ENCODE results near the gene MAST4. TPM values are rescaled to one million over a fixed set of nuclear protein-coding genes. Genes with fewer than 3 reads are reported as not detected.

Gene MAST4
- total and polyA plus RNA-seq, 2 of the 4 experiments (the other 2 are of a cell fraction), result 4.8 to 6.8 TPM

DNA sequence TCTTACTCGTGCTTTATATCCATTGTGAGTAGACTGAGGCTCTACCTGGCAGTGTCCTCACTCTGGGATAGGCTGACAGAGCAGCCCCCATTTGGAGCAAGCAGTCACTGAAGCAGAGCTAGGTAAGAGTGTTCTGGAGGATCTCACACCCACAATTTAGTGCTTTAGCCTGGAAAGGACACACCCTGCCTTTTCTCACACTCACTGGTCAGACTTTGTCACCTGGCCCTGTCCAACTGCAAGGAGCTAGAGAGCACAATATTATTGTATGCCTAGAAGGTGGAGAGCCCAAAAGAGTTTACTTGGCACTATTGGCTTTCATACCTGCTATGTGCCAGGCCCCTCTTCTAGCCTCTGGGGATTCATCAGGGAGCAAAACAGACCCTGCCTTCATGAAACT is 141.9 kb downstream of the MAST4 start:
- ATAC-seq (ENCODE audit: low read depth) (no peak), DNase-seq (no peak)
- no peak overlapping the region for H3K4me2 ChIP-seq (ENCODE audit: low read depth, low read length)
- H2BK120ac ChIP-seq (ENCODE audit: low read depth, low read length), result no peak overlapping the region
- no peak overlapping the region for H3K9ac ChIP-seq (ENCODE audit: low read depth, low read length)
- CTCF ChIA-PET, result no interaction called here
- H3K4me3 ChIP-seq (ENCODE audit: insufficient read depth, low read depth, low read length), result no peak overlapping the region
- no peaks in the 10 kb centered on the region for H4K20me1 ChIP-seq (ENCODE audit: insufficient read depth, low read length)
- no TSS peak for BruUV-seq (replicated peaks)
- H3K4ac ChIP-seq (ENCODE audit: low read depth, low read length), result no peak overlapping the region
- H4K91ac ChIP-seq (ENCODE audit: insufficient read depth, low read depth, low read length), result no peak overlapping the region
- no peak overlapping the region for H3K27ac ChIP-seq (ENCODE audit: insufficient read depth, low read length)
- no peak overlapping the region for H3K23ac ChIP-seq (ENCODE audit: low read depth, low read length)
- dilution Hi-C loops (cut with HindIII; ENCODE audit: low sequenced_read_pairs, unreplicated experiment) (no loop called here), in situ Hi-C loops (cut with MboI; ENCODE audit: low sequenced_read_pairs) (no loop called here), intact Hi-C loops (cut with micrococcal nuclease) (no loop called here)
- no peaks in the 10 kb centered on the region for H3K79me1 ChIP-seq (ENCODE audit: low read depth in 1 of 2, low read length in 2 of 2)
- H3K18ac ChIP-seq (ENCODE audit: low read depth, low read length), result no peak overlapping the region
- TF ChIP-seq, protein P1, sequence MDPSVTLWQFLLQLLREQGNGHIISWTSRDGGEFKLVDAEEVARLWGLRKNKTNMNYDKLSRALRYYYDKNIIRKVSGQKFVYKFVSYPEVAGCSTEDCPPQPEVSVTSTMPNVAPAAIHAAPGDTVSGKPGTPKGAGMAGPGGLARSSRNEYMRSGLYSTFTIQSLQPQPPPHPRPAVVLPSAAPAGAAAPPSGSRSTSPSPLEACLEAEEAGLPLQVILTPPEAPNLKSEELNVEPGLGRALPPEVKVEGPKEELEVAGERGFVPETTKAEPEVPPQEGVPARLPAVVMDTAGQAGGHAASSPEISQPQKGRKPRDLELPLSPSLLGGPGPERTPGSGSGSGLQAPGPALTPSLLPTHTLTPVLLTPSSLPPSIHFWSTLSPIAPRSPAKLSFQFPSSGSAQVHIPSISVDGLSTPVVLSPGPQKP (IDR thresholded peaks at IDR 0.05; ENCODE audit: borderline replicate concordance, low read depth, low read length), result no peak
- TF ChIP-seq POLR2A (IDR thresholded peaks at IDR 0.05; ENCODE audit: low read depth, low read length), result no peak
- TF ChIP-seq BHLHE40 (IDR thresholded peaks at IDR 0.05; ENCODE audit: low read depth, low read length), result no peak
- no peak for TF ChIP-seq MXI1 (IDR thresholded peaks at IDR 0.05; ENCODE audit: borderline replicate concordance, low read depth, low read length)
- no peak for TF ChIP-seq MAZ (IDR thresholded peaks at IDR 0.05; ENCODE audit: borderline replicate concordance, low read depth, low read length)
- TF ChIP-seq FOS (IDR thresholded peaks at IDR 0.05; ENCODE audit: low read depth, low read length), result no peak
- TF ChIP-seq RCOR1 (IDR thresholded peaks at IDR 0.05; ENCODE audit: insufficient replicate concordance, low read length), result no peak
- TF ChIP-seq, protein P2, sequence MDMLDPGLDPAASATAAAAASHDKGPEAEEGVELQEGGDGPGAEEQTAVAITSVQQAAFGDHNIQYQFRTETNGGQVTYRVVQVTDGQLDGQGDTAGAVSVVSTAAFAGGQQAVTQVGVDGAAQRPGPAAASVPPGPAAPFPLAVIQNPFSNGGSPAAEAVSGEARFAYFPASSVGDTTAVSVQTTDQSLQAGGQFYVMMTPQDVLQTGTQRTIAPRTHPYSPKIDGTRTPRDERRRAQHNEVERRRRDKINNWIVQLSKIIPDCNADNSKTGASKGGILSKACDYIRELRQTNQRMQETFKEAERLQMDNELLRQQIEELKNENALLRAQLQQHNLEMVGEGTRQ (IDR thresholded peaks at IDR 0.05; ENCODE audit: low read depth, low read length), result no peak
- H4K8ac ChIP-seq (ENCODE audit: low read depth in 2 of 2, low read length in 2 of 2), result no peak overlapping the region
- POLR2A ChIA-PET (ENCODE audit: unreplicated experiment), result no interaction called here
- no peaks in the 10 kb centered on the region for H3K36me3 ChIP-seq (ENCODE audit: control insufficient read depth, insufficient read depth, low read length)
- no peaks in the 10 kb centered on the region for H3K9me3 ChIP-seq (ENCODE audit: control insufficient read depth, insufficient read depth, low read length)
- no peak overlapping the region for H2BK20ac ChIP-seq (ENCODE audit: low read depth, low read length)
- WGBS, 2 experiments (ENCODE audit: extremely low coverage in 2 of 2, insufficient read length in 1 of 2), result no CpG with 5 or more reads among the region's 1 CpG
- H3K9me1 ChIP-seq (ENCODE audit: insufficient read depth, low read length), result no peaks in the 10 kb centered on the region
- no peak overlapping the region for H3K14ac ChIP-seq (replicated peaks; ENCODE audit: low read depth, low read length)
- H2BK5ac ChIP-seq (ENCODE audit: low read depth, low read length, poor library complexity, severe bottlenecking), result no peak overlapping the region
- no peak overlapping the region for H2AK9ac ChIP-seq (replicated peaks; ENCODE audit: low read depth, low read length, poor library complexity)
- no peak overlapping the region for H4K5ac ChIP-seq (ENCODE audit: low read depth, low read length)
- H2AFZ ChIP-seq (replicated peaks; ENCODE audit: low read length, poor library complexity), result no peak overlapping the region
- no peak overlapping the region for H2BK15ac ChIP-seq (ENCODE audit: low read depth, low read length)
- no peak overlapping the region for H3K56ac ChIP-seq (ENCODE audit: extremely low read depth, insufficient read depth, low read length)
- H2AK5ac ChIP-seq (ENCODE audit: low read depth, low read length), result no peak overlapping the region
- no peaks in the 10 kb centered on the region for H3K27me3 ChIP-seq (ENCODE audit: control insufficient read depth, insufficient read depth, low read length)
- no peaks in the 10 kb centered on the region for H3K4me1 ChIP-seq (ENCODE audit: control insufficient read depth, insufficient read depth, low read length)

Measured in IMR-90 (cell line).